ENCODE results near the gene PDHB.

GRCh38 chr3:58482917-58483636, 49.4 kb upstream of the PDHB start:
- no peak for TF ChIP-seq CTCF (IDR thresholded peaks at IDR 0.05; ENCODE audit: insufficient read depth, low read depth, low read length)
- no peak for TF ChIP-seq EZH2 (IDR thresholded peaks at IDR 0.05; ENCODE audit: insufficient read depth, low read length)
